Hepatocyte (in vitro differentiated cells): Measurements from ENCODE around the gene CD72. TPM values are rescaled to one million over a fixed set of nuclear protein-coding genes. Genes with fewer than 3 reads are reported as not detected.
"Not testable (repeated sequence)": the region's sequence is repeated elsewhere in the genome, so short reads cannot be mapped to it uniquely, and the experiment has no call there.

Experiments used
- DNase-seq: peaks from one replicate; pipeline ENCODE4 v3.0.0-alpha.2; 2016; ENCODE audit warnings: low spot score
- H2AFZ ChIP-seq: fragments of 200-600 bp; sonication (generic); 2 replicates; pipeline ENCODE4 v1.6.0; 2016; ENCODE audit warnings: antibody characterized with exemption, mild to moderate bottlenecking
- H3K27ac ChIP-seq: fragments of 200-600 bp; sonication (generic); 2 replicates; pipeline ENCODE4 v1.5.1; 2016; ENCODE audit warnings: mild to moderate bottlenecking
- H3K27me3 ChIP-seq: fragments of 200-600 bp; sonication (generic); 2 replicates; pipeline ENCODE4 v1.6.1; 2016
- H3K36me3 ChIP-seq: fragments of 200-600 bp; sonication (generic); replicated peaks from 2 replicates; pipeline ENCODE4 v1.5.1; 2016; ENCODE audit warnings: low read depth; ENCODE audit not compliant: insufficient read depth
- H3K4me1 ChIP-seq: fragments of 200-600 bp; sonication (generic); 2 replicates; pipeline ENCODE4 v1.5.1; 2016; ENCODE audit warnings: mild to moderate bottlenecking, moderate library complexity; ENCODE audit not compliant: insufficient read depth
- H3K4me2 ChIP-seq: fragments of 200-600 bp; sonication (generic); 2 replicates; pipeline ENCODE4 v1.6.0; 2016
- H3K4me3 ChIP-seq: fragments of 200-600 bp; sonication (generic); 2 replicates; pipeline ENCODE4 v1.5.1; 2016; ENCODE audit warnings: mild to moderate bottlenecking
- H3K79me2 ChIP-seq: fragments of 200-600 bp; sonication (generic); 2 replicates; pipeline ENCODE4 v1.6.0; 2017; ENCODE audit warnings: mild to moderate bottlenecking
- H3K9me2 ChIP-seq: fragments of 200-600 bp; sonication (generic); replicated peaks from 2 replicates; pipeline ENCODE4 v1.6.0; 2017; ENCODE audit warnings: mild to moderate bottlenecking; ENCODE audit not compliant: insufficient read depth
- H3K9me3 ChIP-seq: fragments of 200-600 bp; sonication (generic); 2 replicates; pipeline ENCODE4 v1.5.1; 2016; ENCODE audit warnings: low read depth, mild to moderate bottlenecking
- H4K20me1 ChIP-seq: fragments of 200-600 bp; sonication (generic); 2 replicates; pipeline ENCODE4 v1.6.0; 2016; ENCODE audit warnings: mild to moderate bottlenecking; ENCODE audit not compliant: insufficient read depth, poor library complexity, severe bottlenecking
- CTCF ChIP-seq: fragments of 200-600 bp; sonication (generic); IDR thresholded peaks from 2 replicates; pipeline ENCODE4 v1.5.1; 2016; ENCODE audit warnings: antibody characterized with exemption, mild to moderate bottlenecking; ENCODE audit not compliant: poor library complexity
- EZH2 ChIP-seq: fragments of 200-600 bp; sonication (generic); IDR thresholded peaks from 2 replicates; pipeline ENCODE4 v1.6.1; 2016; ENCODE audit warnings: antibody characterized with exemption, mild to moderate bottlenecking, borderline replicate concordance
- EZH2phosphoT487 ChIP-seq: fragments of 200-600 bp; sonication (generic); IDR thresholded peaks from one replicate; pipeline ENCODE4 v1.6.1; 2018; ENCODE audit warnings: antibody characterized with exemption, mild to moderate bottlenecking, low read depth, moderate library complexity; ENCODE audit not compliant: unreplicated experiment, severe bottlenecking
- WGBS: methylation state at CpG from one replicate; pipeline ENCODE4 v1.1.6; 2016; ENCODE audit warnings: low lambda C conversion rate; ENCODE audit errors: missing lambda C conversion rate; 5-methylcytosine and 5-hydroxymethylcytosine counted together
- polyA plus RNA-seq: library from polyadenylated mRNA; unstranded; fragments of >200 nt; fragmentation: Nextera tagmentation; extraction: Ambion mirVana; gene quantifications from 2 replicates; pipeline ENCODE4 v1.2.1, GENCODE V29; 2016
- total RNA-seq: library from RNA; depleted of rRNA; stranded (reverse); fragments of >200 nt; gene quantifications from 2 replicates; pipeline ENCODE4 v1.2.3, GENCODE V29; 2014

CD72 gene
- total and polyA plus RNA-seq, 2 experiments from 2014 or later: 1.1 to 1.9 TPM

- Histone ChIP-seq H3K4me3 (no peak overlapping the region), H3K36me3 (no peaks in the 10 kb centered on the region), H3K9me2 (no peaks in the 10 kb centered on the region), H2AFZ (no peak overlapping the region), H3K9me3 (peaks cover 4% of the 10 kb centered on the region), H3K4me1 (no peaks in the 10 kb centered on the region), H3K79me2 (no peaks in the 10 kb centered on the region), H3K27me3 (no peaks in the 10 kb centered on the region), H3K4me2 (no peak overlapping the region), H3K27ac (no peak overlapping the region), H4K20me1 (no peaks in the 10 kb centered on the region)
- TF ChIP-seq EZH2 (no peak), EZH2phosphoT487 (no peak), CTCF (no peak)
- no peak for DNase-seq
Measured at GRCh38 chr9:35593581-35593980, 24.6 kb downstream of the CD72 start.

GRCh38 chr9:35588506-35588905, 29.7 kb downstream of the CD72 start:
- H3K4me1 ChIP-seq, DNase-seq, H3K36me3 ChIP-seq, H3K79me2 ChIP-seq, H3K4me3 ChIP-seq, H4K20me1 ChIP-seq, H3K27me3 ChIP-seq, H3K4me2 ChIP-seq, H3K9me2 ChIP-seq, H3K27ac ChIP-seq, H3K9me3 ChIP-seq, H2AFZ ChIP-seq: not testable (repeated sequence)
- 96% methylated on average over 5 of the region's 5 CpGs for WGBS

GRCh38 chr9:35584681-35585080, 33.5 kb downstream of the CD72 start:
- not testable (repeated sequence) for H3K4me3 ChIP-seq, H2AFZ ChIP-seq, H3K27me3 ChIP-seq, H3K36me3 ChIP-seq, DNase-seq, H3K9me2 ChIP-seq, H3K9me3 ChIP-seq, H3K4me1 ChIP-seq, H3K27ac ChIP-seq, H4K20me1 ChIP-seq, H3K79me2 ChIP-seq, H3K4me2 ChIP-seq
- 60% methylated on average over 3 of the region's 3 CpGs for WGBS

GRCh38 chr9:35583521-35583920, 34.7 kb downstream of the CD72 start:
- not testable (repeated sequence) for H3K4me2 ChIP-seq, H3K36me3 ChIP-seq, H4K20me1 ChIP-seq, H3K4me1 ChIP-seq, H3K79me2 ChIP-seq, DNase-seq, H3K9me3 ChIP-seq, H3K27me3 ChIP-seq, H2AFZ ChIP-seq, H3K27ac ChIP-seq, H3K9me2 ChIP-seq, H3K4me3 ChIP-seq
- WGBS: 67% methylated on average over 6 of the region's 6 CpGs

- not testable (repeated sequence) for H4K20me1 ChIP-seq, H3K4me3 ChIP-seq, H3K4me2 ChIP-seq, H2AFZ ChIP-seq, H3K9me3 ChIP-seq, H3K79me2 ChIP-seq, H3K4me1 ChIP-seq, H3K27me3 ChIP-seq, H3K36me3 ChIP-seq, H3K27ac ChIP-seq, H3K9me2 ChIP-seq, DNase-seq
- WGBS: 78% methylated on average over 1 of the region's 1 CpG
Measured at GRCh38 chr9:35579659-35580227, 38.5 kb downstream of the CD72 start.
